ENCODE measurements around the gene DDX17.

- TF ChIP-seq CTCF (conservative IDR thresholded peaks at IDR 0.05) (no peak), ZFX (IDR thresholded peaks at IDR 0.05) (no peak)
These were observed 55.8 kb downstream of the DDX17 start for GRCh38 chr22:38450234-38450797.
